Smooth muscle cell (in vitro differentiated cells): ENCODE results near the gene GET4. TPM values are rescaled to one million over a fixed set of nuclear protein-coding genes. Genes with fewer than 3 reads are reported as not detected.

Experiments used
- DNase-seq: peaks from one replicate; lab custom pipeline; 2025; ENCODE audit not compliant: unreplicated experiment; lab: John Stamatoyannopoulos, UW
- H2AFZ ChIP-seq: fragments of 200-600 bp; sonication (generic); 2 replicates; pipeline ENCODE4 v1.6.0; 2016; ENCODE audit warnings: antibody characterized with exemption, low read depth, mild to moderate bottlenecking
- H3F3A ChIP-seq: fragments of 200-600 bp; sonication (generic); 2 replicates; pipeline ENCODE4 v1.6.0; 2017; ENCODE audit warnings: antibody characterized with exemption, low read depth
- H3K27ac ChIP-seq: fragments of 200-600 bp; sonication (generic); 2 replicates; pipeline ENCODE4 v1.5.1; 2016; ENCODE audit warnings: low read depth, mild to moderate bottlenecking
- H3K27me3 ChIP-seq: fragments of 200-600 bp; sonication (generic); 2 replicates; pipeline ENCODE4 v1.6.1; 2016; ENCODE audit warnings: low read depth, mild to moderate bottlenecking
- H3K36me3 ChIP-seq: fragments of 200-600 bp; sonication (generic); 2 replicates; pipeline ENCODE4 v1.5.1; 2016; ENCODE audit warnings: low read depth
- H3K4me1 ChIP-seq: fragments of 200-600 bp; sonication (generic); 2 replicates; pipeline ENCODE4 v1.5.1; 2016; ENCODE audit warnings: low read depth
- H3K4me2 ChIP-seq: fragments of 200-600 bp; sonication (generic); 2 replicates; pipeline ENCODE4 v1.6.0; 2016; ENCODE audit warnings: mild to moderate bottlenecking
- H3K4me3 ChIP-seq: fragments of 200-600 bp; sonication (generic); 2 replicates; pipeline ENCODE4 v1.5.1; 2016; ENCODE audit warnings: mild to moderate bottlenecking
- H3K79me2 ChIP-seq: fragments of 200-600 bp; sonication (generic); 2 replicates; pipeline ENCODE4 v1.6.0; 2016; ENCODE audit warnings: low read depth, mild to moderate bottlenecking
- H3K9ac ChIP-seq: fragments of 200-600 bp; sonication (generic); 2 replicates; pipeline ENCODE4 v1.6.0; 2016; ENCODE audit warnings: low read depth
- H3K9me3 ChIP-seq: fragments of 200-600 bp; sonication (generic); replicated peaks from 2 replicates; pipeline ENCODE4 v1.5.1; 2016; ENCODE audit warnings: low read depth
- H4K20me1 ChIP-seq: fragments of 200-600 bp; sonication (generic); 2 replicates; pipeline ENCODE4 v1.6.0; 2016; ENCODE audit warnings: low read depth
- CTCF ChIP-seq: fragments of 200-600 bp; sonication (generic); IDR thresholded peaks from 2 replicates; pipeline ENCODE4 v1.5.1; 2017; ENCODE audit warnings: borderline replicate concordance, mild to moderate bottlenecking, antibody characterized with exemption; ENCODE audit not compliant: insufficient read depth, poor library complexity, severe bottlenecking
- WGBS: methylation state at CpG from one replicate; pipeline ENCODE4 v1.1.7; 2016; ENCODE audit warnings: low lambda C conversion rate; 5-methylcytosine and 5-hydroxymethylcytosine counted together
- polyA plus RNA-seq: library from polyadenylated mRNA; unstranded; fragments of >200 nt; fragmentation: Nextera tagmentation; extraction: Ambion mirVana; gene quantifications from 2 replicates; pipeline ENCODE4 v1.2.1, GENCODE V29; 2016
- total RNA-seq: library from RNA; depleted of rRNA; stranded (reverse); fragments of >200 nt; gene quantifications from 2 replicates; pipeline ENCODE4 v1.2.3, GENCODE V29; 2014

Gene GET4
- total and polyA plus RNA-seq, 2 experiments from 2014 or later, result 26.3 to 39.9 TPM

GRCh38 chr7:862157-862556 lies 14.2 kb upstream of the GET4 start:
- no peaks in the 10 kb centered on the region for H3K9me3 ChIP-seq
- peaks cover 13% of the 10 kb centered on the region for H3K36me3 ChIP-seq
- H3K4me1 ChIP-seq, result no peaks in the 10 kb centered on the region
- 97% methylated on average over 6 of the region's 6 CpGs for WGBS
- no peak overlapping the region for H3K9ac ChIP-seq
- H4K20me1 ChIP-seq, result no peaks in the 10 kb centered on the region
- H3K27ac ChIP-seq, result no peak overlapping the region
- no peak overlapping the region for H3K4me2 ChIP-seq
- DNase-seq, result no peak
- H3K4me3 ChIP-seq, result no peak overlapping the region
- H3K27me3 ChIP-seq, result no peaks in the 10 kb centered on the region
- no peaks in the 10 kb centered on the region for H3K79me2 ChIP-seq
- TF ChIP-seq CTCF, result no peak
- H3F3A ChIP-seq, result no peaks in the 10 kb centered on the region
- H2AFZ ChIP-seq, result no peak overlapping the region

GRCh38 chr7:863106-863505 lies 13.2 kb upstream of the GET4 start:
- no peaks in the 10 kb centered on the region for H4K20me1 ChIP-seq
- no peak overlapping the region for H2AFZ ChIP-seq
- H3K79me2 ChIP-seq, result no peaks in the 10 kb centered on the region
- H3K27me3 ChIP-seq, result no peaks in the 10 kb centered on the region
- peaks cover 13% of the 10 kb centered on the region for H3K36me3 ChIP-seq
- H3F3A ChIP-seq, result no peaks in the 10 kb centered on the region
- no peak overlapping the region for H3K9ac ChIP-seq
- no peak for TF ChIP-seq CTCF
- no peaks in the 10 kb centered on the region for H3K9me3 ChIP-seq
- H3K4me1 ChIP-seq, result no peaks in the 10 kb centered on the region
- no peak for DNase-seq
- 95% methylated on average over 16 of the region's 16 CpGs for WGBS
- no peak overlapping the region for H3K27ac ChIP-seq
- H3K4me2 ChIP-seq, result no peak overlapping the region
- no peak overlapping the region for H3K4me3 ChIP-seq

- WGBS, result 98% methylated on average over 25 of the region's 25 CpGs
- H3K9ac ChIP-seq, result no peak overlapping the region
- H3K79me2 ChIP-seq, result no peaks in the 10 kb centered on the region
- H2AFZ ChIP-seq, result no peak overlapping the region
- DNase-seq, result no peak
- no peak overlapping the region for H3K4me2 ChIP-seq
- no peaks in the 10 kb centered on the region for H4K20me1 ChIP-seq
- TF ChIP-seq CTCF, result no peak
- no peaks in the 10 kb centered on the region for H3K27me3 ChIP-seq
- H3K27ac ChIP-seq, result no peak overlapping the region
- H3F3A ChIP-seq, result no peaks in the 10 kb centered on the region
- peaks cover 13% of the 10 kb centered on the region for H3K36me3 ChIP-seq
- no peaks in the 10 kb centered on the region for H3K4me1 ChIP-seq
- no peak overlapping the region for H3K4me3 ChIP-seq
- H3K9me3 ChIP-seq, result no peaks in the 10 kb centered on the region
These were observed 10.4 kb upstream of the GET4 start for GRCh38 chr7:865921-866320.

DNA sequence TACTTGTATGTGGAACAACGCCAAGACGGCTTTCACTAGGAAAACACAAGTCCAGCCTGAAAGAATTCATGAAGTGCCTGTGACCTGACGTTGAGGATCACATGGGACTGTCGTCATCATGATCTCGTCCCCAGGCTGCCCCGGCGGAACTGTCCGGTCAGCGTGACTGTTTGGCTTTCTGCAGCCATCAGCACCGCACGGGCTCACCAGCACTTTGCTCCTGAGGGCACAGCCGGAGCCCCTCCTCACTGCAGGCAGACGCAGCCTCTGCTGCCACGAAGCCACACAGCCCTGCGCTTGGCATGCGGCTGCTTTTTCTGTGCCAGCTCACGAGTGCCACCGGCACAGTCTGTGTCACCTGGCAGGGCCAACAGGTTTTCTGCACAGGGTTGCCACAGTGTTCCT lies 9.4 kb upstream of the GET4 start:
- 95% methylated on average over 18 of the region's 18 CpGs for WGBS
- no peak for TF ChIP-seq CTCF
- no peak overlapping the region for H3K4me3 ChIP-seq
- DNase-seq, result no peak
- no peak overlapping the region for H2AFZ ChIP-seq
- H3F3A ChIP-seq, result peaks cover 1% of the 10 kb centered on the region
- H3K36me3 ChIP-seq, result peaks cover 8% of the 10 kb centered on the region
- H3K4me2 ChIP-seq, result no peak overlapping the region
- no peaks in the 10 kb centered on the region for H4K20me1 ChIP-seq
- H3K9ac ChIP-seq, result no peak overlapping the region
- no peaks in the 10 kb centered on the region for H3K27me3 ChIP-seq
- no peak overlapping the region for H3K27ac ChIP-seq
- no peaks in the 10 kb centered on the region for H3K9me3 ChIP-seq
- H3K79me2 ChIP-seq, result no peaks in the 10 kb centered on the region
- no peaks in the 10 kb centered on the region for H3K4me1 ChIP-seq
